Eye (tissue), 1 donor: ENCODE data around the gene USP17L30.
"Not testable (repeated sequence)": the region's sequence is repeated elsewhere in the genome, so short reads cannot be mapped to it uniquely, and the experiment has no call there.

ENCODE experiments used
- DNase-seq: peaks from one replicate; pipeline ENCODE4 v3.0.0-alpha.2; 2015

The USP17L30 gene

GRCh38 chr4:9362829-9363228, at the start of gene USP17L30:
Gene USP17L30, plus strand, starts transcription at chr4:9363129. Its CDS starts 0 bp downstream, at chr4:9363129.
- DNase-seq = not testable (repeated sequence)

- not testable (repeated sequence) for DNase-seq
Measured at GRCh38 chr4:9324191-9324590, 38.7 kb upstream of the USP17L30 start.

GRCh38 chr4:9324865-9325264, 38.1 kb upstream of the USP17L30 start, which contains the start of gene USP17L24:
Gene USP17L24, plus strand, starts transcription at chr4:9325165. Its CDS starts 0 bp downstream, at chr4:9325165.
- not testable (repeated sequence) for DNase-seq

- DNase-seq = not testable (repeated sequence)
Measured at GRCh38 chr4:9329611-9330010, 33.3 kb upstream of the USP17L30 start, which contains the start of gene USP17L25. Gene USP17L25, plus strand, starts transcription at chr4:9329911. Its CDS starts 0 bp downstream, at chr4:9329911.

GRCh38 chr4:9334358-9334757, 28.6 kb upstream of the USP17L30 start, which contains the start of gene USP17L26:
Gene USP17L26, plus strand, starts transcription at chr4:9334658. Its CDS starts 0 bp downstream, at chr4:9334658.
- DNase-seq = not testable (repeated sequence)

- DNase-seq = not testable (repeated sequence)
Measured at GRCh38 chr4:9339103-9339502, 23.8 kb upstream of the USP17L30 start, which contains the start of gene USP17L5. Gene USP17L5, plus strand, starts transcription at chr4:9339403. Its CDS starts 0 bp downstream, at chr4:9339403.

GRCh38 chr4:9343848-9344247, 19.1 kb upstream of the USP17L30 start, which contains the start of gene USP17L27:
Gene USP17L27, plus strand, starts transcription at chr4:9344148. Its CDS starts 0 bp downstream, at chr4:9344148.
- not testable (repeated sequence) for DNase-seq

GRCh38 chr4:9348593-9348992, 14.3 kb upstream of the USP17L30 start, which contains the start of gene USP17L28:
Gene USP17L28, plus strand, starts transcription at chr4:9348893. Its CDS starts 0 bp downstream, at chr4:9348893.
- DNase-seq = not testable (repeated sequence)

GRCh38 chr4:9350866-9351265, 12.1 kb upstream of the USP17L30 start:
- DNase-seq = not testable (repeated sequence)

GRCh38 chr4:9353338-9353737, 9.6 kb upstream of the USP17L30 start, which contains the start of gene USP17L29:
Gene USP17L29, plus strand, starts transcription at chr4:9353638. Its CDS starts 0 bp downstream, at chr4:9353638.
- DNase-seq = not testable (repeated sequence)

- DNase-seq = not testable (repeated sequence)
Measured at GRCh38 chr4:9379881-9380280, 17.0 kb downstream of the USP17L30 start.

GRCh38 chr4:9381012-9381534, 18.1 kb downstream of the USP17L30 start:
- DNase-seq = peak; percentile 64

- no peak for DNase-seq
Measured at GRCh38 chr4:9384126-9384525, 21.2 kb downstream of the USP17L30 start.

- not testable (repeated sequence) for DNase-seq
Measured at GRCh38 chr4:9389001-9389400, 26.1 kb downstream of the USP17L30 start.

- DNase-seq = not testable (repeated sequence)
Measured at GRCh38 chr4:9405774-9406173, 42.8 kb downstream of the USP17L30 start.

GRCh38 chr4:9406491-9406890, 43.6 kb downstream of the USP17L30 start:
- not testable (repeated sequence) for DNase-seq

- no peak for DNase-seq
Measured at GRCh38 chr4:9409793-9410192, 46.9 kb downstream of the USP17L30 start.
